Colon (tissue), 2 donors: ENCODE measurements around the gene CSKMT.
"Not testable (repeated sequence)": the region's sequence is repeated elsewhere in the genome, so short reads cannot be mapped to it uniquely, and the experiment has no call there.

Experiments
- FAIRE-seq: peaks from 2 replicates; lab custom pipeline; 2012; peaks lifted over from hg19 to GRCh38; lab: Jason Lieb, UNC
- donor health status: control.
- donor health status: control.

CSKMT gene, protein sequence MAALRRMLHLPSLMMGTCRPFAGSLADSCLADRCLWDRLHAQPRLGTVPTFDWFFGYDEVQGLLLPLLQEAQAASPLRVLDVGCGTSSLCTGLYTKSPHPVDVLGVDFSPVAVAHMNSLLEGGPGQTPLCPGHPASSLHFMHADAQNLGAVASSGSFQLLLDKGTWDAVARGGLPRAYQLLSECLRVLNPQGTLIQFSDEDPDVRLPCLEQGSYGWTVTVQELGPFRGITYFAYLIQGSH

DNA sequence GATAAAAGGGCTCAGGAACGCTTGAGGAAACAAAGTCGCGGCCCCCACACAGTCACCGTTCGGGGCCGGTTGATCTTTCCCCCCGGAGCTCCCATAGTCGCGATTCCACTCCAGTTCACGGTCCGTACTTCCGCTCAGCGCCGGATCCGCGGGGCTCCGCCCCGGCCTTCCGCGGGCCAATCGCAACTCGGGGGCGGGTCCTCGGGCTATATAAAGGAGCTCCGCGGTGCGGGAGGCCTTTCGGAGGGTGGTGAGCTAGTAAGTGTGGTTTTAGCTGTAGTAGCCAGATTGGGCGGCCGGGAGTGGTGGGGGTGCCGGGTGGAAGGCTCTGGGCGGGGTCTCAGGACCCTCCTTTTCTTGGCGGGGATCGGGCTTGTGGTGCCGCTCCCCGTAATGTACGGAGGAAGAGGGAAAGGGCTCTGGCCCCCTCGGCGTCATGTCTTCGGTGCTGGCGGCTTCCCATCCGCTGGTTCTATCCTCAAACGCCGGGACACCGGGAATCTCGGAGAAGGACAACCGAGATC is at the start of gene CSKMT, which contains the start of gene C11orf98:
Gene CSKMT (plus strand): TSS at position 238 of the 524 bp plus-strand sequence. CDS start 568 bp downstream, outside the sequence.
Gene C11orf98 (minus strand): TSS at position 136 of the 524 bp plus-strand sequence. CDS start 41 bp downstream, at position 95.
- FAIRE-seq, result no peak

DNA sequence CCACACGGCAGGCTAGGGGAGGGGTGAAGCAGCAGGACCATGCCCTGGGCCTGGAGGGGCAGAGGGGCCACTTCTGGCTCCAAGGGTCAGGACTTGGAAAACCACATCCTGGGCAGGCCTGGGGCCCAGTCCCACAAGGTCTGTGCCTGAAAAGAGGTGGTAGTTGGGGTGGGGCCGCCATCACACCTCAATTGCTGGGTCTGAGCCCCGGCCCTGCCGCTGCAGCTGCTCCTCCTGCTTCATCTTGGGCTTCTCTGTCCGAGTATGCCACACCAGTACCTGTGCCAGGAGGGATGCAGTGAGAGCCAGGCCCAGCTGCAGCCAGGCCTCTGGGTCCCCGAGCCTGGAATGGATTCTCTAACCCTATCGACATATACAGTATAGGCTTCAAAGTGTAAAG is 49.6 kb upstream of the CSKMT start:
- no peak for FAIRE-seq

DNA sequence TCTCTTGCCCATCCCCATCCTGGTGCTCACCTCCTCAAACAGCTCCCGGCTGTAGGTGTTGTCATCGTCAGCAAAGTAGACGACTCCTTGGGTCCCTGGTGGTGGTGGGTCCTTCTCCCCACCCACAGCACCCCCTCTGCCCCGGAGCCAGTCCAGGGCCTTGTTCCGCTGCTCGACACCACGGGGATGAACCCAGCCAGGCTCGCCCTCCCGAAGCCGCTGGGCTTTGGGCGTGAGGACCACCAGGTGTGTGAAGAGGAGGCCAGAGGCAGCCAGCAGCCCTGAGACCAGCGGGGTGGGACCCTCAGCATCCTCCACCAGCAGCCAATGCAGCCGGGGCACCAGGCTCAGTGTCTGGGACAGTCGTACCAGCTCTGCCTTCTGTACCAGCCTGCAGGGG is 48.2 kb upstream of the CSKMT start:
- FAIRE-seq, result not testable (repeated sequence)

DNA sequence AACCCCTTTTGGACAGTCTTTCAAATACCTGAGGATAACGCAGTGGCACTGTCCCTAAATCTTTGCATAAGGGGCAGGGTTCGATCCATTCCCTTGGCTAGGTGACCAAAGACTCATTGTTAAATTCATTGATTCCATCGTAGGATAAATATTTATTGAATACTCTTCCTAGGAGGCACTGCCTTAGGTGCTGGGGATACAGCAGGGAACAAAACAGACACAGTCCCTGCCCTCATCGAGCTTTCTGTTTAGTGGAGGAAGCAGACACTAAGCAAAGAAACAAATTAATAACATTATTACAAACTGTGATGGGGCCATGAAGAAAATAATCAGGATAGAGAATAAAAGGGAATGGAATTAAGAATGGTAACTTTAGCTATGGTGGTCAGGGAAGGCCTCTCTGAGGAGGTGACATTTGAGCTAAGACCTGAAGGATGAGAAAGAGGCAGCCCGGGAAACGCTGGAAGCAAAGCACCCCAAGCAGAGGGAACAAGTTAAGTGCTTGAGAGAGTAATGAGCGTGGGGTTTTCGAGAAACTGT is 44.0 kb upstream of the CSKMT start:
- FAIRE-seq, result no peak

DNA sequence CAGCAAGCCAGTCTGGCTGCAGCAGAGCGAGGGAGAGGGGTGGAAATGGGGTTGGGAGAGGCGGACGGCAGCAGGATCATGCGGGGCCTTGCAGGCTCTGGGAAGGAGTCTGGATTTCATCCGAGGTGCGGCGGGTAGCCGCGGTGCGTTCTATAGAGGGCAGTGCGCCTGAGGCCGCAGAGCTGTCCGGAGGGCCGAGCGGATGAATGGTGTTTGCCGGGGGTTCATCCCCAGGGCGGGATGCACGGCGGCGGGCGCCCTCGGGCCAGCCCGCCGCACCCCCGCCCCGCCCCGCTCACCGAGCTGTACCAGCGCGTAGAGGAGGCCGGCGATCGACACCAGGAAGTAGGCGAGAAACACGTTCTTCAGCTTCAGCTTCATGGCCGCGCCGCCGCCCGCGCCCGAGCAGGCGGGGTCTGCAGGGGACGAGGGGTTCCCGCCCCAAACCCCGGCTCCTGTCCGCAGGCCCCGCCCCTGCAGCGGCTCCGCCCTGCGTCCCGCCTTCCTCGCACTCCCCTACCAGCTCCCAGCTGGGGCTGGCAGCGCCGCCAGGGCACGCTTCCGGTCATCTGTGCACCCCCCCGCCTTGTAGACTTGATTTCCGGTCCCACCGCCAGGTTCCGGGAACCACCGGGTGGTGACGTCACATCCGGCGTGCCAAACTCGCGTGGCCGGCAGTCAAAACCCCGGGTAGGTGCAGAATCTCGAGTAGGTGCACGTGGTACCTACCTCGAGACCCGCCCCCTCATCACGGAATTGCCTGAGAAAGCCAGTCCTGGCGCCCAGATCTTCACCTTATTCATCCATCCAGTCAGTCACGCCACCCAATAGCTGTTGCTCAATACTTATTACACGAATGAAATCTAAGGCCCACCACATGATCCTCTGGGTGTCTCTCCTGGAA is 43.3 kb upstream of the CSKMT start, which contains the start of gene B3GAT3:
Gene B3GAT3 (minus strand): TSS at position 420 of the 904 bp plus-strand sequence. CDS start 39 bp downstream, at position 381.
- FAIRE-seq, result no peak

DNA sequence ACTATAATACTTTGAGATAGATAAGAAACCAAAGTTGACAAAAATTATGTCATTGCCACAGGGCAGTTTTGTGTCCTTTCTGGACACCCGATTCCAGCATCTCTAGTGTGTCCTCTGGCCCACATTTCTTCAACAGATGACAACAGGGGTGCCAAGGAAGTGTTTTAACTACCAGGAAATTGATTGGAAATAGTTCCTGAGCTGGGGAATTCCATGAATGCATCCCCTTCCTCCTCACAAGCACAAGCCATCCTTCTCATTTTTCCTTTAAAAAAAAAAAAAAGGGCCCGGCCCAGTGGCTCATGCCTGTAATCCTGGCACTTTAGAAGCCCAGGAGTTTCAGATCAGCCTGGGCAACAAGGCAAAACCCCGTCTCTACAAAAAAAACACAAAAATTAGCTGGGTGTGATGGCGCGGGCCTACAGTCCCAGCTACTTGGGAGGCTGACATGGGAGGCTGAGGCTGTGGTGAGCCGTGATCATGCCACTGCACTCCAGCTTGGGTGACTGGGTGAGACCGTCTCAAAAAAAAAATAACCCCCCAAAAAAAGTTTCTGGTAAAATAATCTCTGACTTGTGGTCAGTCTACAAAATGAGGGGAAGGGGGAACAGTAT is 42.5 kb upstream of the CSKMT start:
- FAIRE-seq, result no peak

DNA sequence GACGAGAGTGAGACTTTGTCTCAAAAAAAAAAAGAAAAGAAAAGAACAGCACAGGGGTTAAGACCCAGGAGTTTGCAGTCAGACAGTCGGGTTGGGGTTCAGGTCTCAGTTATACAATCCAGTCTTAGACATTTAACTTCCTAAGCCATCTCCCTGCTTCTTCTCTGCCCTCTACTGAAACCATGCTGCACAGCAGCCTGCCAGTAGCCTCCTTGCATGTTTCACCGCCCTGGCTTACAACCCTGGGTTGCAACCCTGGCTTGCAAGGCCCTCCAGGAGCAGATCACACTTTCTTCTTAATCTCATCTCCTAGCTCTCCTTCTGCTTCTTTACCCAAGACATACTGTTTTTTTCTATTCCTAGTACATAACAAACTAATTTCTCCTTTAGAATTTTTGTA is 37.4 kb upstream of the CSKMT start:
- FAIRE-seq, result no peak

DNA sequence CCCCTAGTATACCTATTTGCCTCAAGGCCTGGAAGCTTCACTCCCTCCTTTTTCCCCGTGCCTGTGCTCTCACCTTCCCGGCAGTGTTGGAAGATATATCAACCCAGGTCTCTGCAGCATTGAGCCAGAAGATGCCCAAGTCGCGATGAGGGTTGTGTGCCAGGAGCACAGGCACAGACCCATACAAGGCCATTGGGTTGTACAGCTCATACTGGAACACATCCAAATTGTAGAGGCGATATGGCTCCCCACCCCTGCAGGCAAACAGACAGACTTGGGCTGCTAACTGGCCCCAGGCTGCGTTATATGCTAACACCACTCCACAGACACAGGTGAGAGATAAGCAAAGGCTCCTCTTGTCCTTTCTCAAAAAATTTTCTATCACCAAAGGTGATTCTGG is 32.6 kb upstream of the CSKMT start:
- FAIRE-seq, result no peak

DNA sequence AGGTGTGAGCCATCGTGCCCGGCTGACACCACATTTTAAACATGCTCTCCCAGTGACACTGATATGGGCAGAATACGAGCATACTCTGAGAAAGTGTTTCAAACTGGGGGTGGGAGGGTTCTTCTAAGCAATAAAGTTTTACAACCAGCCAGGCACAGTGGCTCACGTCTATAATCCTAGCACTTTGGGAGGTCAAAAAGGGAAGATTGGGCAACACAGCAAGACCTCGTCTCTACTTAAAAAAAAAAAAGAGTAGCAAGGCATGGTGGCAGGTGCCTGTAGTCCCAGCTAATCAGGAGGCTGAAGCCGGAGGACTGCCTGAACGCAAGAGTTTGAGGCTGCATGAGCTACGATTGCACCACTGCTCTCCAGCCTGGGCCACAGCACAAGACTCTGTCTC is 20.9 kb upstream of the CSKMT start:
- no peak for FAIRE-seq

DNA sequence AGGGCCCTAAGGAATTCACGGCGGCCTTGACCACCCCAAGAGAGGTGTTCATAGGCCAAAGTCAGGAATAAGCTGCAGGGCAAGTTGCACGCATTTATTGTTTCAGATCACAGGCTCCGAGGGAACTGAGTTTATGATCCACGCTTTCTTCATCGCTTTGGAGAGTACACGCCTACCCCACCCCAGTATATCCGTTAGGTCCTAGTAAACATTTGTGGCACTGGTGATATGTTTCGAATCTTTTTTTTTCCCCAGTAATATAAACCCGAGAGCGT is 19.5 kb upstream of the CSKMT start:
- no peak for FAIRE-seq

DNA sequence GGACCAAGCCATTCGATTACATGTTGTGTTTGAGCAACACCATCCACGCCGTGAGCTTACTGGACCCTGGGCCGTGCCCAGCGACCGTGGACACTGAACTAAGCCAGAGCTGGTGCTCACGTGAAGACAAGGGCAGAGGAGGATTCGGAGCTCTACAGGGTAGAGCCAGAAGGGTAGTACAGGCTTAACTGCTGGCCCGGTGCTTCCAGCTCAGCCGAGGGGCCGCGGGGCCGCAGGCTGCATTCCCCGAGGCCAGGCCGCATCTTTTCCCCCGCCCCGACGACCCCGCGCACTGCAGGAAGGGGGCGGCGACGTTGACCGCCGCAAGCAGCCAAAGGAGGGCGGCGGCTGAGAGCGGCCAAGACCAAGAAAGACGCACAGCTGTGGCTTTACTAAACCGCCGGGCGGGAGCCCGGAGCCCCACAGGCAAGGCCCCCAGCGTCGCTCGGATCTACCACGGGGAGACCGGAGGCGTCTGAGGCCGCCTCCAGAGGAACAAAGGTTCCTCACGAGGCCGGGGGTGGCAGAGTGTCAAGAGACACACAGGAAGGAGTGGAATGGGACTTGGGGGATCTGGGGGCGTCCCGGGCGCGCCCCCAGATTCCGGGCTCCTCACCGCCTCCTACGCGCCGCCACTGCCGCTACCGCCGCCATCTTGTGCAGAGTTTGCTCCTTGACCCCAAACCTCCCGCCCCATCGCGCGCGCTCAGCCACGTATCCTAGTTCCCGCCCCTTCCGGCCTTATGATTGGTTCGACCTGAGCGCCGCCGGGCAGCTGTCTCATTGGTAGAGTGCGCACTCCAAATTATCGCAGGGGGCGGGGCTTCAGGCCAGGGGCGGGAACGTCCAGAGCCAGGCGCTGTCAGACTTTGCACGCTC is 18.9 kb upstream of the CSKMT start, which contains the start of gene GANAB:
Gene GANAB (minus strand): TSS at position 668 of the 879 bp plus-strand sequence. CDS start 14 bp downstream, at position 654.
- peak; percentile 14 for FAIRE-seq

DNA sequence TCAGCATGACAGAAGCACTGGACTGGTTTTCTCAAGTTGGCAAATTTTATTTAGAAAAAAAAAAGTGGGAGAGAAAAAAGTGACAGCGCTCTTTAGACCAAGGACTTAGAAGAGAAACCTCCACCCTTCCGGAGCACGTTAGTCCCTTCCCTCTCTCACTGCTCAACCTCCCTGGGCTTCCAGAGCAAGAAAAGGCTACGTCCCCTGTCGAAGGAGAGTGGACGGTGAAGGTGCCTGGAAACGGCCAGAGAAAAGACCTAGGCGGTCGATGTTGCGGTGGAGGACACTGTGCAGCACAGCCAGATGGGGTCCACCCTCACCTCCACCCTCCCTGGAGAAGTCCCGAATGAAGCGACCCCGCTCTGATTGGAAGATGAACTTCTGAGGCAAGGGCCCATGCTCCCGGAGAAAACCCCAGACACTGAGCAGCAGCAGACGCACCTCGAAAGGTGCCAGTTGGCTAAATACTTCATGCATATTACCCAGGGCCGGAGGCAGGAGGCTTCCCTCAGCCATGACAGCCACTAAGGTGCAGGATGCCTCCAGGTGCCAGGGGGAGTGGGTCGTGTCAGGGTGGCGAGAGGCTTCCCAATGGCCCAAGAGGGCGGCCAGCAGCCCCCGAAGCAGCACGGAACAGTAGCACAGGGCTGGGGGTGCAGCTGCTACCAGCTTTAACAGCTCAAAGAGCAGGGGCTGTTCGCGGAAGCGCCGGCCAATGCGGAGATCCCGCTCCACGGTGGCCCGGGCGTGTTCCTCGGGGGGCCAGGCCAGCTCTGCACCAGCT is 18.1 kb upstream of the CSKMT start:
- no peak for FAIRE-seq

DNA sequence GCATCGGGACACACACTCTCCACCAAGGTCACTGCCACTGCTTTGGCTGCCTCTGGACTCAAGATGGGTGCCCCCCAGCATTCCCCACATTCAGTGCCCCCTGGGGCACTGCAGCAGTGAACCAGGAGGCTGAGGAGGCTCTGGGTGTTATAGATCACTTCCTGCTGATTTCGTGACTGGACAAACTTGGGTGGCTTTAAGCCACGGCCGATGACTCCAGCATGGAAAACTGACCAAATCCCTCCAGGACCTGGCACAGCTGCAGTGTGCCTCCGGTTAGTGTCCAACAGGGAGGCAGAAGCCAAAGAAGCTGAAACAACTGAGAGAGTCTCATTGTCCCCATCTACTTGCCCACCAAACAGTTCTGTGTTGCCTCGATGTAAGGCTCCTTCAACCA is 17.5 kb upstream of the CSKMT start:
- FAIRE-seq, result no peak

DNA sequence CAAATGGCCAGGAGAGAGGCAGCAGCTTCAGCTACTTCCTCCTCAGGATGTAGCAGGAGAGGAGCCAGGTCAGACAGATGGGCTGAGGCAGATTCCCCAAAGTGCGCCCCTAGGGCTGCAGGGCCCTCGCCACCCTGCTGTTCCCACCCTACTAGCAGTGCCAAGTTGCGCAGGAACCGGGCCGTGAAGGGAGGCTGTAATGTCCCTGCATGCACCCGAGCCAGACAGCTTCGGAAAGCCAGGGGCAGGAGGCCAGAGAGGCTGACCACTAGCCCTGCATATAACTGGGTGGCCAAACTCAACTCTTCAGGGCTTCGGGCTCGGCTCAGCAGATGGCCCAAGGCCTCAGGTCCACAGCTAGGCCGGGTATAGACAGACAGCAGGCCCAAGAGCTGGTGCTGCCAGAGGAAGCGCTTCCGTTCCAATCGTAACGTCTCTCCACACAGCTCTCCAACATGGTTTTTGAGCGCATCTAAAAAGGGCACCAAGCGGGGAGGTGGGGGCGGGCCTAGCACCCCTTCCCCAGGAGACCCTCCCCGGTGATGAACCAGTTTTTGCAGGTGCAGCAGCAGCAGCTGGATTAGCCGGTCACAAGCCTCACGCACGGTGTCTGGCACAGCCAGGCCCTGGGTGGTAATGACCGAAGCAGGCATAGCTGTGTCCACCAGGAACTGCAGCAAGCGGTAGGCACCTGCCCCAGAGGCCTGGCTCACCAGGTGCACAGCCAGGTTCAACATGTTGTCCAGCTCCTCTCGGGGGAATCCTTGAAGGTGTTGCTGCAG is 16.7 kb upstream of the CSKMT start:
- FAIRE-seq, result no peak

DNA sequence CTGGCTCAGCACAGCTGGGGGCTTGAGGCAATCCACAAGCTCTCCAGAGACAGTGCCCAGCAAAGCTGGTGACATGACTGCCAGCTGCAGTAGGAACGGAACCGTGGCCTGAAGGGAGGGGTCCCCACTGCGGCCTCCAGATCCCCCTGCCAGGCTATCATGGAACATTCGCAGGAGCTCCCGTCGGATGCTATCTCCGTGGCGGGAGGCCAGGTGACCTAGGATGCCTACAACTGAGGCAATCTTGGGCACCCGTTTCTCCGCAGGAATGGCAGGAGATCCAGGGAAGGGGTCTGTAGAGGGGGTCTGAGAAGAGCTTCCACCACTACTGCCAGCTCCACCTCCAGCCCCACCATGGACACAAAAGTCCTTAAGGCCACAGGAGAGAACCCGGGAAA is 16.1 kb upstream of the CSKMT start:
- no peak for FAIRE-seq

DNA sequence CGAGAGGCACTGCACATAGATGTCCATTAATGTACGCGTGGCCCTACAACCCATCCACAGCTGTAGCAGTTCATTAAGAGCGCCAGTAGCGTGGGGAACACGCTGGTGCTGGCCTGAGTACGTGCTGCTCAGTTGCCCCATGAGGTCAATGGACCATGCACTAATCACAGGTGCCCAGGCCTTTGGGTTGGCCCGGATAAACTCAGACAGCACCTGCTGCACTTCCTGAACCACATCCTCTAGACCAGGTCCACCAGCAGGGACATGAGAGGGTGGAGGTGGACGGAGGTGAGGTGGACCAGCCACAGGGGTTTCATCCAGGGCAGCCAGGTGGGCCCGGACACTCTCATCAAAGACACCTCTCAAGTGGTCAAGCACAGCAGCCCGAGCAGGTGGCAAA is 15.6 kb upstream of the CSKMT start:
- no peak for FAIRE-seq

DNA sequence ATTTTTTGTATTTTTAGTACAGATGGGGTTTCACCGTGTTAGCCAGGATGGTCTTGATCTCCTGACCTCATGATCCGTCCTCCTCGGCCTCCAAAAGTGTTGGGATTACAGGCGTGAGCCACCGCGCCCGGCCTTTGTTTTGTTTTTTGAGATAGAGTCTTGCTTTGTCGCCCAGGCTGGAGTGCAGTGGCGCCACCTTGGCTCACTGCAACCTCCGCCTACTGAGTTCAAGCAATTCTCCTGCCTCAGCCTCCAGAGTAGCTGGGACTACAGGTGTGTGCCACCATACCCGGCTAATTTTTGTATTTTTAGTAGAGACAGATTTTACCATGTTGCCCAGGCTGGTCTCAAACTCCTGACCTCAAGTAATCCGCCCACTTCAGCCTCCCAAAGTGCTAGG is 14.8 kb upstream of the CSKMT start:
- FAIRE-seq, result not testable (repeated sequence)

DNA sequence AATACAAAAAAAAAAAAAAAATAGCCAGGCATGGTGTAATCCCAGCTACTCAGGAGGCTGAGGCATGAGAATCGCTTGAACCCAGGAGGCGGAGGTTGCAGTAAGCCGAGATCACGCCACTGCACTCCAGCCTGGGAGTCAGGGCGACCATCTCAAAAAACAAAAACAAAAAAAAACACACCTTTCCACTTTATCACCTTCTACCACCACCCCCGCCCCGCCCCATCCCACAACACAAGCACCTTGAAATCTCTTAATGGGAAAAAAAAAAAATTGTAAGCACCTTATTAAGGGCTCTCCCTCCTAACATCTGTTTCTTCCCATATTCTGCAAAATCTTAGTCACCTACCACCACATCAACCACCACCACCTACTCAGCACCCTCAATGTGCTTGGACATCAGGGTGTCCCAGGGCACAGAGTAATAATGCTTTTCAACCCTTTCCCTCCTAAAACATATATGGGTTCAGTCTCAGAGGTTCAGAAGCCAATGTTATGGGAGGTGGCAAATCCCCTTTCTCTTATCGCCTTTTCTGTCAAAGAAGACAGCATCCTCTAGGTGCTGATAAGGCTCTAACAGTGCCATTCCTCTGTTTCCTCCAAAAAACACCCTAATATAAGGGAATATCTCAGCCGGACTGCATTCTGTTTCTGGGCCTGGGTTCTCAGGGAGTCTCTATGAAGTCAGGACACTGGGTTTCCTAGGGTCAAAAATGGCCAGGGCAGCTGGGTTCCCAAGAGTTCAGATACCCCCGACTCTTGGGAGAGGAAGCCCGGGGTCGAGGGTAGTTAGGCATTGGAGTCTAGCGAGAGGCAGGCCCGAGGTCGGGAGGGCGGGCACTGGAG is 12.7 kb upstream of the CSKMT start:
- FAIRE-seq, result no peak

DNA sequence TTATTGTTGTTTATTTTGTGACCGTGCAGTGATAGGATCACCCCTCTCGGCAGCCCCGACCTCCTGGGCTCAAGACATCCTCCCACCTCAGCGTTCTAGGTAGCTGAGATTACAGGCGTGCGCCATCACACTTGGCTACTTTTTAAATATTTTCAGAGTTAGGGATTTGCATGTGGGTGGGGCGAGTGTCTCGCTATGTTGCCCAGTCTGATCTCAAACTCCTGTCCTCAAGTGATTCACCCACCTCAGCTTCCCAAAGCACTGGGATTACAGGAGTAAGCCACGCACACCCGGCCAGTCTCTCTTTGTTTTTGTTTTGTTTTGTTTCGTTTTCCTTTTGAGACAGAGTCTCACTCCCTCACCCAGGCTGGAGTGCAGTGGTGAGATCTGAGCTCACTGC is 10.8 kb upstream of the CSKMT start:
- FAIRE-seq, result no peak
